Measurements from ENCODE around the gene VGF.

DNA sequence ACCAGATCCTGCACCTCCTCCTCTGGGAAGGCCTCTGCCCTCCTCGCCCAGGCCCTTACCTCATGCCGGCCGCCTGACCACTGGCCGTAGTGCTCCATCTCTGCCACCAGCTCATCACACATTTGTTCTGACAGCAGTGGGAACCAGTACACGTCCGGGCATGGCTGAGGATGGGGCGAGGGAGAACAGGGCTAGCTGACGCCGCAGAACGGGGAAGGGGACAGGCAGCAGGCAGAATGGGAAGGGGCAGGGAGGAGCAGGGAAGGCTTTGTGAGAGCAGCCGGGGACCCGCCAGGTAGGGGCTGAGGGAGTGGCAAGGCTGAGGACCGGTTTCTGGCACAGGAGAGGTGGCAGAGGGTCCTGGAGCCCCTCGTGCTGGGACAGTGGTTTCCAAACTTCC is 43.4 kb upstream of the VGF start:
- TF ChIP-seq, protein P1, sequence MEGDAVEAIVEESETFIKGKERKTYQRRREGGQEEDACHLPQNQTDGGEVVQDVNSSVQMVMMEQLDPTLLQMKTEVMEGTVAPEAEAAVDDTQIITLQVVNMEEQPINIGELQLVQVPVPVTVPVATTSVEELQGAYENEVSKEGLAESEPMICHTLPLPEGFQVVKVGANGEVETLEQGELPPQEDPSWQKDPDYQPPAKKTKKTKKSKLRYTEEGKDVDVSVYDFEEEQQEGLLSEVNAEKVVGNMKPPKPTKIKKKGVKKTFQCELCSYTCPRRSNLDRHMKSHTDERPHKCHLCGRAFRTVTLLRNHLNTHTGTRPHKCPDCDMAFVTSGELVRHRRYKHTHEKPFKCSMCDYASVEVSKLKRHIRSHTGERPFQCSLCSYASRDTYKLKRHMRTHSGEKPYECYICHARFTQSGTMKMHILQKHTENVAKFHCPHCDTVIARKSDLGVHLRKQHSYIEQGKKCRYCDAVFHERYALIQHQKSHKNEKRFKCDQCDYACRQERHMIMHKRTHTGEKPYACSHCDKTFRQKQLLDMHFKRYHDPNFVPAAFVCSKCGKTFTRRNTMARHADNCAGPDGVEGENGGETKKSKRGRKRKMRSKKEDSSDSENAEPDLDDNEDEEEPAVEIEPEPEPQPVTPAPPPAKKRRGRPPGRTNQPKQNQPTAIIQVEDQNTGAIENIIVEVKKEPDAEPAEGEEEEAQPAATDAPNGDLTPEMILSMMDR (conservative IDR thresholded peaks at IDR 0.05; ENCODE audit: low read length): no peak
- TF ChIP-seq EZH2phosphoT487 (IDR thresholded peaks at IDR 0.05; ENCODE audit: borderline replicate concordance, low read depth, low read length): no peak

All from OCI-LY7 (cell line).